Activated gamma-delta T cell treated with anti-CD3 and anti-CD28 coated beads, Interleukin-2, amount 50 U/mL, for 16 hours (primary cell): ENCODE data around the gene TBCEL.
"Not testable (repeated sequence)": the region's sequence is repeated elsewhere in the genome, so short reads cannot be mapped to it uniquely, and the experiment has no call there.

Source experiments
- DNase-seq: peaks from one replicate; pipeline ENCODE4 v3.0.0-alpha.2; 2020; ENCODE audit warnings: low read depth

The TBCEL gene

GRCh38 chr11:121023848-121024751 is at the start of gene TBCEL:
TSS of gene TBCEL (plus strand) at chr11:121024102. CDS start at chr11:121045691, 21,589 bp downstream.
- peak; percentile 49 for DNase-seq

DNA sequence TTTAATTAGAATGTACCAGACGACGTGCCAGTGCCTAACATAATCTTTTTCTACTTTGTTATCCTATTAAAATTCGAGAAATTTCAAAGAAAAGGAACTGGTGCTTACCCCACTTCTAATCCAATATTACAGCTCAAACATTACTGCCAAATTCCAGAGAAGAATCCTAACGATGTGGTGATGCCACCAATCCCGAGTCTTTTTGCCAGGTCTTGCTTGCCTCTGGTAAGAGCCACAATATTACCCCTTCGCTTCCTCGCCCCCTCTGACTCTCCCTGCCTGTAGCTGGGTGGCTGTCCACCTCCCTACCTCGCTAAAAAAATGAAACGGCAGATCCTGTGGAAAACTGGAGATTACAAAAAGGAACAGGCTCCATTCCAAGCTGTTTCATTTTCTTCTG is 49.4 kb upstream of the TBCEL start:
- DNase-seq, result no peak

GRCh38 chr11:120974965-120975364 is 48.9 kb upstream of the TBCEL start:
- DNase-seq, result no peak

- DNase-seq, result no peak
These were observed 46.4 kb upstream of the TBCEL start for GRCh38 chr11:120977266-120978137.

GRCh38 chr11:120978701-120979100 is 45.2 kb upstream of the TBCEL start:
- no peak for DNase-seq

DNA sequence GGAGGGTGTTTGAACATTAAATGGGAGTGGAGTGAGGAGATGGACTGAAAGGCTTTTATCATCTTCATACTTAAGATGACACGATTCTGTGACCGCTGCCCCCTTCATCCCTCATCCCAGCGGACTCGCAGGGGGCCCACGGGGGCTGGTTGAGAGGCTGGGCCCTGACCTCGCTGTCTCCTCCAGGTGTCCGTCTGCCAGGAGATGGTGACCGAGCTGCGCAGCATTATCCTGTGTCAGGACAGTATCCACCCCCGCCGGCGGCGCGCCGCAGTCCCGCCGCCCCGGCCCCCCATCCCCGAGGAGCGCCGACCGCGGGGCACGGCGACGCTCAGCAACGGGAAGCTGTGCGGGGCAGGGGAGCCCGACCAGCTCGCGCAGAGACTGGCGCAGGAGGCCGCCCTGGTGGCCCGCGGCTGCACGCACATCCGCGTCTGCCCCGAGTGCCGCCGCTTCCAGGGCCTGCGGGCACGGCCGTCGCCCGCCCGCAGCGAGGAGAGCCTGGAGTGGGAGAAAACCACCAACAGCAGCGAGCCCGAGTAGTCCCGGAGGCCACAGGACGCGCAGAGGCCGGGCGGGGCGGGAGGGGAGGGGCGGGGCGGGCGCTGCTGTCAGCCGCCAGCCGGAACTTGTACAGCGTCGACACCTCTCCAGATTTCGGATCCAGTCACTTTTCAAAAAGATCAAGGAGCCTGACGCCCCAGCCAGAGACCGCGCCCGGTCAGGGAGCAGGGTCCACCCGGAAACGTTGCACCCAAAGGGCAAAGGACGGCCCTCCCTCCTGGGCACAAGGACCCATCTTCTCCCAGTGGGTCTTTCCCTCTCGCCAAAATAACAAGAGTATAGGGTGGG is 38.0 kb upstream of the TBCEL start:
- DNase-seq, result peak; percentile 4

DNA sequence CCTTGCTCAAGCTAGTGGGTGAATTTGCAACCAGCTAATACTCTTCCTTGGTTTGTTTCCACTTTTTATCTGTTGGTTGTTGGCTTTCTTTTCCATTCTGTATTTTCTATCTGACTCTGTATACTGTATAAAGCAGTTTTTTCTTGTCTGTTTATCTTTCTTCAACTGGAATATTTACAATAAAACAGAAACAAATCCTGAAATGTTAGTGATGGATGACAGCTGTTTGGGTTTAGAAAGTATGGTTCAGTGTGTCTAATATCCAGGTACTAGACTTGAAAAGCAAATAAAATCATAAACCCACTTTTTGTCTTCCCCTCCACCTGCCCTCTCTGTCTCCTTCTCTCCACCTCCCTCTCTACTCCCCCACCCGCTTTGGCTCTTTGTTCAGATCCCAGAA is 35.3 kb upstream of the TBCEL start:
- no peak for DNase-seq

- DNase-seq, result no peak
These were observed 31.8 kb upstream of the TBCEL start for GRCh38 chr11:120991830-120992686.

GRCh38 chr11:120994091-120994859 is 29.6 kb upstream of the TBCEL start:
- no peak for DNase-seq

DNA sequence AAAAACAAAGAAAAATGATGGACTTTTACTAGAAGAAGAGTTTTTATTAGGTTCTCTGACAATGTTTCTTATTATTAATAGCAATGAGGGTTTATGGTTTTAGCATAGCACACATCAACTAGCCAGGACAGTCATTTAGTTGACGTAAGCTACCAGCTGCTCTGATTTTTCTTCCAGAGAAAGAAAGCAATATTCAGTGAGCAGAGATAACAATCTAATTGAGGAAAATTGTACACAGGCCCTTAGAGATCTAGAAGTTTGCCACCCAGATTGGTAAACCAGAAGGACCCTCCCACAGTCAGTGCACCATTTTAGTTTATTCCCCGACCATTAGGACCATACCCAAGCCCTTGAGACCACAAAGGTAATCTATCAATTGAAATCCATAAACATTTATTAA is 28.7 kb upstream of the TBCEL start:
- DNase-seq, result no peak

DNA sequence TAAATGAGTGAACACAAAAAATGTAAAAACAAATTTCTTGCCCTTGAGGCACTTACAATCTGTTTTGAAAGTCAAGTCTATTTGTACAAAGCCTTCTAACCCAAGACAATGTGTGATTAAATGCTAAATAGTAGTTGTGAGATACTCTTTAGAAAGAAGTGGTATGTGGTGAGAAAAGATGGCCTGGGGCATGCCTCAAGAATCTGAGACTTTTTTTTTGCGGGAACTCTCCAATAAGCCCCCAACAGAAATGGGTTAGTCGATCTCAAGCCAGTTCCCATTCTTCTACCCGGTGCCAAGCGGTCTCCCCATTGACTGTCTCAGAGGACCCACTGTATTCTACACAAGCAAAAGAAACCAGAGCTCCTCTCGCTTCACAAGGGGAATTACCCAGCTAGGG is 26.9 kb upstream of the TBCEL start:
- DNase-seq, result no peak

DNA sequence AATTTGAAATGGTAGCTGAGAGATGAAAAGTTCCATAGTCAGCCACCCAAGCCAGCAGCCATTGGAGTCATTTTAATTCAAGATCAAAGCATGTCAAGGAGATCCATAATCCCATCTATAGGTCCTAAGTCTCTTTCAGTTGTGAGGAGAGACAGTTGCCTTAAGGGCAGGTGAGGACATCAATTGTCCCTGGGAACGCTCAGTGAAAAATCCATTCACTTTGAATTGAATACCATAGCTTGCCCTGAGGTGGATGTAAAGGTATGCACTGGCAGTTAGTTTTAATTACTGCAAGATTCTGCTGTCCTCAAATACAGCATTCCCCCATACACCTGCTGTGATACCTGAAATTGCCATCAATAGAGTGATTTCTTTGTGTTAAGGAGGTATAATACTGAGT is 25.3 kb upstream of the TBCEL start:
- no peak for DNase-seq

GRCh38 chr11:121004206-121004840 is 19.6 kb upstream of the TBCEL start:
- no peak for DNase-seq

GRCh38 chr11:121006922-121007321 is 17.0 kb upstream of the TBCEL start:
- no peak for DNase-seq

DNA sequence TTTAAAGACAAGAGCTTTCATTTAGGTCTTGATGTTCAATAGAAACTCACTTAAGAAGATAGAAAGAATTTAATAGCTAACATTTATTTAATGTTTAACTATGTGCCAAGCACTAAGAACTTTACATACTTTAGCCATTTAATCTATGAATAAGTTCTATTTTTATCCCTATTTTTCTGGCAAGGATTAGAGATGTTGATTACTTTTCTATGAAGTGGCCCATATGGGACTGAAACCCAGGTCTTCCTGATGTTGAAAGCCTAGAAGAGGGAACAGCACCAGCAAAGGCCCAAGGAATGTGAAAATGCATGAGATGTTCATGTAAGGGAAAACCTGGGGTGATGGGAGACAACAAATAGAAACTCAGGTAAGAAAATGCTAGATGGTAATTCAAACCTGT is 15.4 kb upstream of the TBCEL start:
- DNase-seq, result no peak

GRCh38 chr11:121012091-121012490 is 11.8 kb upstream of the TBCEL start:
- DNase-seq, result no peak

DNA sequence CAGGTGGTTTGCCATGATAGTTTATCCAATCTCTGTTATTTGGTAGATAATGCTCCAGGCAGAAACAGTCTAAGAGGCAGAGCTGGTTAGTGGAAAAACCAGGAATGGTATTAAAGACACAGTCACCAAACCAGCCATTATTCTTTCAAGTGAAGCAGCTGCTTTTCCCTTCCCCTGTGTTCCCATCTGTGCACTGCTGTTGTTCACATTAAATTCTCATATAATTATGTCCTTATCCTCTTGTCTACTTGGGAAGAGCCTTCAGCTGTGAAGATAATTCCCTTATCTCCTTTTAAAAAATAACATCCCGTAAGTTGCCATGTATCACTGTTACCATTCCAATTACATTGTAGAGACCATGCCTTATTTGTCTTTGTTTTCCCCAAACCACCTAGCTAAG is 5.2 kb upstream of the TBCEL start:
- DNase-seq, result no peak

DNA sequence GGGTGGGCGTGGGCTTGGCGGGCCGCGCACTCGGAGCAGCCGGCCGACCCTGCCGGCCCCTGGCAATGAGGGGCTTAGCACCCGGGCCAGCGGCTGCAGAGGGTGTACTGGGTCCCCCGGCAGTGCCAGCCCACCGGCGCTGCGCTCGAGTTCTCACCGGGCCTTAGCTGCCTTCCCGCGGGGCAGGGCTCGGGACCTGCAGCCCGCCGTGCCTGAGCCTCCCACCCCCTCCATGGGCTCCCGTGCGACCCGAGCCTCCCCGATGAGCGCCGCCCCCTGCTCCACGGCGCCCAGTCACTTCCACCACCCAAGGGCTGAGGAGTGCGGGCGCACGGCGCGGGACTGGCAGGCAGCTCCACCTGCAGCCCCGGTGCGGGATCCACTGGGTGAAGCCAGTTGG is 2.2 kb upstream of the TBCEL start:
- not testable (repeated sequence) for DNase-seq

GRCh38 chr11:121024989-121025388 is 1.1 kb downstream of the TBCEL start:
- no peak for DNase-seq

GRCh38 chr11:121029153-121029552 is 5.3 kb downstream of the TBCEL start:
- DNase-seq, result no peak
